K562 (cell line): ENCODE data around the gene ANKRD12. TPM values are rescaled to one million over a fixed set of nuclear protein-coding genes. Genes with fewer than 3 reads are reported as not detected.

Source experiments
- ATAC-seq: fragments of 200-7000 bp; cut with Tn5 transposase; 3 replicates; pipeline ENCODE4 v1.9.1; 2020; ENCODE audit warnings: moderate library complexity
- BruUV-seq: library from RNA; stranded (reverse); fragments of 400-500 nt; replicated peaks from 2 replicates; lab custom pipeline; 2021; lab: Mats Ljungman, UMichigan
- CTCF ChIA-PET: fragments of 300-600 bp; formaldehyde crosslinking; extraction: SDS; loops from one replicate; lab custom pipeline; 2021; ENCODE audit warnings: low intra/inter-chr PET ratio; lab: Yijun Ruan, JAX
- POLR2A ChIA-PET: fragments of 300-600, 350-650 bp; sonication (Branson Sonifier 250); formaldehyde crosslinking; extraction: SDS; loops from one replicate; lab custom pipeline; 2021; ENCODE audit warnings: antibody characterized with exemption, inconsistent platforms; lab: Yijun Ruan, JAX
- DNase-seq, 4 experiments: peaks; one replicate each; pipeline versions ENCODE4 v3.0.0 to v3.0.0-alpha.2; 2011 to 2018; ENCODE audit warnings: low spot score in 3 of 4, mixed read lengths in 3 of 4; ENCODE audit errors: extremely low read depth in 1 of 4
- FAIRE-seq: peaks from 2 replicates; lab custom pipeline; 2011; peaks lifted over from hg19 to GRCh38; lab: Jason Lieb, UNC
- H2AFZ ChIP-seq: 2 replicates; pipeline ENCODE4 v1.6.0; 2011; ENCODE audit warnings: low read depth, low read length, control low read depth, inconsistent platforms
- H3K27ac ChIP-seq: fragments of 200-600 bp; 3 replicates; pipeline ENCODE4 v1.8.0; 2011; ENCODE audit warnings: low read depth, mild to moderate bottlenecking, control low read depth, inconsistent platforms, low read length, moderate library complexity, mixed read lengths; ENCODE audit errors: extremely low read depth
- H3K27me3 ChIP-seq, 2 experiments: fragments of 300-600 bp in 1 of 2; 2 replicates in 1 of 2; 3 replicates in 1 of 2; pipeline versions ENCODE4 v1.6.0 to v1.8.0; 2011; ENCODE audit warnings: inconsistent platforms in 2 of 2, low read length in 2 of 2, mild to moderate bottlenecking in 1 of 2, mixed read lengths in 1 of 2, moderate library complexity in 1 of 2; ENCODE audit not compliant: control insufficient read depth in 2 of 2, insufficient read depth in 2 of 2
- H3K36me3 ChIP-seq: fragments of 300-600 bp; 3 replicates; pipeline ENCODE4 v1.8.0; 2011; ENCODE audit warnings: mild to moderate bottlenecking, low read length, inconsistent platforms; ENCODE audit not compliant: control insufficient read depth, insufficient read depth
- H3K4me1 ChIP-seq, 2 experiments: fragments of 200-600 bp in 1 of 2; replicated peaks in 1 of 2; 2 replicates in 1 of 2; 3 replicates in 1 of 2; pipeline versions ENCODE4 v1.5.1 to v1.8.0; 2011; ENCODE audit warnings: inconsistent platforms in 2 of 2, low read length in 2 of 2, mild to moderate bottlenecking in 1 of 2, mixed read lengths in 1 of 2, moderate library complexity in 1 of 2; ENCODE audit not compliant: control insufficient read depth in 2 of 2, insufficient read depth in 2 of 2
- H3K4me2 ChIP-seq: 2 replicates; pipeline ENCODE4 v1.6.1; 2011; ENCODE audit warnings: low read length, control low read depth, inconsistent platforms, mixed read lengths; ENCODE audit not compliant: insufficient read depth
- H3K4me3 ChIP-seq: fragments of 200-600 bp; sonication (generic), shearing (Covaris generic); 2 replicates; pipeline ENCODE4 v1.5.1; 2016; ENCODE audit warnings: control low read depth, inconsistent platforms
- H3K79me2 ChIP-seq: fragments of 200-600 bp; 3 replicates; pipeline ENCODE4 v1.8.0; 2011; ENCODE audit warnings: low read length, inconsistent platforms; ENCODE audit not compliant: control insufficient read depth, insufficient read depth
- H3K9ac ChIP-seq, 2 experiments: 2 replicates each; pipeline versions ENCODE4 v1.6.0 to v1.6.1; 2011; ENCODE audit warnings: low read depth in 2 of 2, low read length in 2 of 2, control low read depth in 1 of 2, inconsistent platforms in 1 of 2, mild to moderate bottlenecking in 1 of 2, mixed read lengths in 1 of 2; ENCODE audit not compliant: insufficient read depth in 1 of 2
- H3K9me1 ChIP-seq: one replicate; pipeline ENCODE4 v1.6.0; 2011; ENCODE audit warnings: inconsistent platforms, mild to moderate bottlenecking, low read length, moderate library complexity; ENCODE audit not compliant: control insufficient read depth, insufficient read depth
- H3K9me3 ChIP-seq: replicated peaks from 2 replicates; pipeline ENCODE4 v1.5.1; 2011; ENCODE audit warnings: low read depth, low read length, inconsistent platforms; ENCODE audit not compliant: control insufficient read depth, insufficient read depth
- H4K20me1 ChIP-seq: replicated peaks from 2 replicates; pipeline ENCODE4 v1.6.1; 2011; ENCODE audit warnings: low read length, inconsistent platforms, mixed read lengths; ENCODE audit not compliant: control insufficient read depth, insufficient read depth
- KAT8 ChIP-seq: fragments of 450-650 bp; IDR thresholded peaks from 2 replicates; pipeline ENCODE4 v1.6.1; 2016; ENCODE audit warnings: low read depth, mild to moderate bottlenecking
- MAFF ChIP-seq: IDR thresholded peaks from 2 replicates; pipeline ENCODE4 v1.6.1; 2012; ENCODE audit warnings: low read length, improper control_type of control experiment
- NRF1 ChIP-seq, 2 experiments: fragments of 450-650 bp; IDR thresholded peaks in 1 of 2; conservative IDR thresholded peaks in 1 of 2; 2 replicates each; pipeline ENCODE4 v1.6.1; 2014; ENCODE audit warnings: mild to moderate bottlenecking in 2 of 2
- RB1 ChIP-seq: fragments of 450-650 bp; IDR thresholded peaks from 2 replicates; pipeline ENCODE4 v1.6.1; 2017; ENCODE audit warnings: low read depth, mild to moderate bottlenecking
- TAF9B ChIP-seq: fragments of 450-650 bp; IDR thresholded peaks from 2 replicates; pipeline ENCODE4 v1.6.1; 2018; ENCODE audit warnings: mild to moderate bottlenecking; ENCODE audit not compliant: partially characterized antibody
- ZC3H11A ChIP-seq: IDR thresholded peaks from 2 replicates; pipeline ENCODE4 v1.6.1; 2012; ENCODE audit warnings: low read depth, low read length, improper control_type of control experiment
- ZFP36 ChIP-seq: fragments of 150-350 bp; IDR thresholded peaks from 2 replicates; pipeline ENCODE4 v1.6.1; 2018; ENCODE audit warnings: low read length, low read depth; ENCODE audit not compliant: partially characterized antibody
- ZNF23 ChIP-seq: fragments of 250-450 bp; sonication (Bioruptor Pico); IDR thresholded peaks from 2 replicates; pipeline ENCODE4 v1.4.0; 2020; ENCODE audit warnings: mild to moderate bottlenecking
- ZNF408 ChIP-seq: fragments of 250-450 bp; sonication (Bioruptor Pico); IDR thresholded peaks from 2 replicates; pipeline ENCODE4 v1.4.0; 2020; ENCODE audit warnings: low read depth, mild to moderate bottlenecking, moderate library complexity
- WGBS: fragments of 100-300 bp; shearing (Covaris generic); methylation state at CpG from one replicate; pipeline ENCODE4 v1.1.6; 2016; ENCODE audit warnings: low coverage, mixed read lengths; ENCODE audit not compliant: insufficient coverage; ENCODE audit errors: missing lambda C conversion rate; 5-methylcytosine and 5-hydroxymethylcytosine counted together
- in situ Hi-C: fragments of 300-500 bp; cut with MboI; formaldehyde crosslinking; loops from 4 replicates; pipeline ENCODE4 v1.15.0; 2018; ENCODE audit warnings: inconsistent platforms, mixed read lengths
- intact Hi-C: fragments of 100-400 bp; cut with micrococcal nuclease; formaldehyde crosslinking; loops from 2 replicates; pipeline ENCODE4 v1.14.2; 2022
- polyA plus RNA-seq, 8 experiments: library from polyadenylated mRNA; depleted of rRNA in 4 of 8; stranded (reverse) in 5 of 8; unstranded in 3 of 8; fragments of >200 nt; fragmentation: Nextera tagmentation in 2 of 8; fragmentation: Illumina TruSeq in 1 of 8; extraction: Ambion mirVana in 2 of 8; extraction: Trizol in 1 of 8; gene quantifications; 2 replicates each; pipeline versions ENCODE4 v1.2.1 to v1.2.3, GENCODE V29; 2011 to 2014; ENCODE audit warnings: inconsistent platforms in 1 of 8, missing spikeins in 1 of 8
- total RNA-seq, 7 experiments: library from RNA; depleted of rRNA in 6 of 7; stranded (reverse); fragments of >200 nt in 6 of 7; fragmentation: Illumina TruSeq in 2 of 7; extraction: Trizol in 2 of 7; gene quantifications; 2 replicates each; pipeline versions ENCODE4 v1.2.1 to v1.2.3, GENCODE V29; 2011 to 2021; ENCODE audit warnings: low replicate concordance in 1 of 7
- TF ChIP-seq, protein P1 (sequence below), 2 experiments: fragments of 450-650 bp in 1 of 2; sonication (generic) in 1 of 2; formaldehyde crosslinking in 1 of 2; IDR thresholded peaks; 2 replicates each; pipeline versions ENCODE4 v1.7.1 to v1.9.0; 2016 to 2022; ENCODE audit warnings: inconsistent platforms in 1 of 2, mild to moderate bottlenecking in 1 of 2, missing genetic modification reagents in 1 of 2

ANKRD12 gene
- total and polyA plus RNA-seq, 9 of the 15 experiments (the other 6 are each of a cell fraction or from before 2014, with no cell fraction given), result 6.6 to 28.2 (median 16.0) TPM

DNA sequence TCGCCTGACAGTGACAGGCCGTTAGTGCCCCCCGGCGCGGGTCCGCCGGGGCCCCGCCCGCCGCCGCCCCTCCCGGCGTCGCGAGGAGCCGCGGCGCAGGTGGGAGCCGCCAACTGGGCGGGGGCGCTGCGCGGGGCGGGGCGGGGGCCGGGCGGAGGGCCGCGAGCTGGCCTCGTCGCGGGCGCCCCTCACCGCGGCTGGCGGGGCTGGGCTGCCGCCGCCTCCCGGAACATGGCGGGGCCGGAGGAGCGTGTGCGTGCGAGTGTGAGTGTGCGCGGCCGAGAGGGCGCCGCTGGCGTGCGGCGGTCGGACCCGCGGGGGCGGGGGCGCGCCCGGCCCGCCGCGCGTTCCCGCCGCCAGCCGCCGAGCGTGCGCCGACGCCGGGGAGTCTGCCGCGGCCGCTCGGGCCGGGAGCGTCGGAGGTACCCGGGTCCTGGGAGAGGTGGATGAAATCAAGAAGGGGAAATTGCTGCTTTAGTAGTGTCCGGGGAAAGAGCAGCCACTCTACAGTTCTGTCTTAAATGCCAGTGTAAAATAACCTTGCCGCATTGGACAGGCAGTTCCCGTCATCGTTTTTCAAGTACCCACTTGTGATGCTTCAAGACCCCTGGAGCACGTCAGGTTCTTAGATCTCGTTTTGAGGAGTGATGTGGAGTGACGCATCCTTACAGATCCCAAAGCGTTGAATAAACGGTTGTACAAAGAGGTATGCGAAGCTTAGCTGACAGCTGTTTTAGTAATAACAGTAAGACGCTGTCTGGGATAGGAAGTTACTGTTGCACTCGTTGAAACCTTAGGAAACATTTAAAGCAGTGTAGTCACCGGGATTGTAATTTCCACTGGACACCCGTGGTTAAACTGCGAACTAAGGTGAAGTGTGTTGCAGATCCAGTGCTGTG is 836 bp downstream of the ANKRD12 start:
- peak; percentile 51 for FAIRE-seq
- Histone ChIP-seq H3K4me2 (peak overlapping the region; percentile 99), H3K9me1 (no peaks in the 10 kb centered on the region), H3K79me2 (peaks cover 75% of the 10 kb centered on the region), H3K27me3 (no peaks in the 10 kb centered on the region), H3K36me3 (peaks cover 32% of the 10 kb centered on the region), H3K9me3 (no peaks in the 10 kb centered on the region), H3K27ac (peak overlapping the region; percentile 90), H2AFZ (peak overlapping the region; percentile 79), H3K4me3 (peak overlapping the region; percentile 75), H3K9ac (peak overlapping the region; percentile 79 to 94), H4K20me1 (no peaks in the 10 kb centered on the region), H3K4me1 (peaks cover 9 to 14% of the 10 kb centered on the region in 2 experiments; a peak in 4 of 5 replicates)
- no TSS peak for BruUV-seq
- intact Hi-C loops, result loop anchor here (2.0 to 5.0 kb wide), 2 partner anchors 35 to 340 kb away; partner anchors contain the start of genes NDUFV2 and RALBP1
- POLR2A ChIA-PET, result interaction anchor here (0.6 to 3.4 kb wide), 18 partner anchors 9 to 430 kb away, joined by 3 to 30 read pairs (median 4); partner anchors contain the start of gene TWSG1
- in situ Hi-C loops, result no loop called here
- DNase-seq, result peak; percentile 84 to 88 (median 85)
- CTCF ChIA-PET, result no interaction called here
- WGBS, result under 1% methylated on average over 54 of the region's 95 CpGs
- ATAC-seq, result peak; percentile 16
- TF ChIP-seq RB1 (peak; percentile 60), NRF1 (conservative IDR thresholded peaks at IDR 0.05 in 1 of 2, IDR thresholded peaks at IDR 0.05 in 1 of 2) (peak; percentile 41 to 63), KAT8 (no peak), ZC3H11A (no peak), TAF9B (no peak), MAFF (no peak), ZNF408 (CRISPR knock-in tag) (no peak), ZFP36 (no peak), ZNF23 (no peak)
- TF ChIP-seq, protein P1, sequence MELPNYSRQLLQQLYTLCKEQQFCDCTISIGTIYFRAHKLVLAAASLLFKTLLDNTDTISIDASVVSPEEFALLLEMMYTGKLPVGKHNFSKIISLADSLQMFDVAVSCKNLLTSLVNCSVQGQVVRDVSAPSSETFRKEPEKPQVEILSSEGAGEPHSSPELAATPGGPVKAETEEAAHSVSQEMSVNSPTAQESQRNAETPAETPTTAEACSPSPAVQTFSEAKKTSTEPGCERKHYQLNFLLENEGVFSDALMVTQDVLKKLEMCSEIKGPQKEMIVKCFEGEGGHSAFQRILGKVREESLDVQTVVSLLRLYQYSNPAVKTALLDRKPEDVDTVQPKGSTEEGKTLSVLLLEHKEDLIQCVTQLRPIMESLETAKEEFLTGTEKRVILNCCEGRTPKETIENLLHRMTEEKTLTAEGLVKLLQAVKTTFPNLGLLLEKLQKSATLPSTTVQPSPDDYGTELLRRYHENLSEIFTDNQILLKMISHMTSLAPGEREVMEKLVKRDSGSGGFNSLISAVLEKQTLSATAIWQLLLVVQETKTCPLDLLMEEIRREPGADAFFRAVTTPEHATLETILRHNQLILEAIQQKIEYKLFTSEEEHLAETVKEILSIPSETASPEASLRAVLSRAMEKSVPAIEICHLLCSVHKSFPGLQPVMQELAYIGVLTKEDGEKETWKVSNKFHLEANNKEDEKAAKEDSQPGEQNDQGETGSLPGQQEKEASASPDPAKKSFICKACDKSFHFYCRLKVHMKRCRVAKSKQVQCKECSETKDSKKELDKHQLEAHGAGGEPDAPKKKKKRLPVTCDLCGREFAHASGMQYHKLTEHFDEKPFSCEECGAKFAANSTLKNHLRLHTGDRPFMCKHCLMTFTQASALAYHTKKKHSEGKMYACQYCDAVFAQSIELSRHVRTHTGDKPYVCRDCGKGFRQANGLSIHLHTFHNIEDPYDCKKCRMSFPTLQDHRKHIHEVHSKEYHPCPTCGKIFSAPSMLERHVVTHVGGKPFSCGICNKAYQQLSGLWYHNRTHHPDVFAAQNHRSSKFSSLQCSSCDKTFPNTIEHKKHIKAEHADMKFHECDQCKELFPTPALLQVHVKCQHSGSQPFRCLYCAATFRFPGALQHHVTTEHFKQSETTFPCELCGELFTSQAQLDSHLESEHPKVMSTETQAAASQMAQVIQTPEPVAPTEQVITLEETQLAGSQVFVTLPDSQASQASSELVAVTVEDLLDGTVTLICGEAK (IDR thresholded peaks at IDR 0.05), result 0 out of 2 replicates have a peak, but pooled peaks have one; percentile 57
- TF ChIP-seq, protein P1 (CRISPR knock-in tag; IDR thresholded peaks at IDR 0.05), result no peak
